Astrocyte of the spinal cord (primary cell): ENCODE measurements around the gene TMCC1.
"Not testable (repeated sequence)": the region's sequence is repeated elsewhere in the genome, so short reads cannot be mapped to it uniquely, and the experiment has no call there.

Experiments used
- DNase-seq: peaks from one replicate; pipeline ENCODE4 v3.0.0; 2011; ENCODE audit warnings: low read depth, low spot score
- H3K4me3 ChIP-seq: 2 replicates; pipeline ENCODE4 v1.5.1; 2011; ENCODE audit warnings: low read depth, mild to moderate bottlenecking, low read length, moderate library complexity
- in situ Hi-C: cut with HindIII; loops from 2 replicates; pipeline ENCODE4 v1.10.0; 2017; ENCODE audit warnings: low sequenced_read_pairs
- TF ChIP-seq, protein P1 (sequence below): IDR thresholded peaks from 2 replicates; pipeline ENCODE4 v1.5.1; 2012; ENCODE audit warnings: low read depth, mild to moderate bottlenecking, low read length, inconsistent platforms

The TMCC1 gene

DNA sequence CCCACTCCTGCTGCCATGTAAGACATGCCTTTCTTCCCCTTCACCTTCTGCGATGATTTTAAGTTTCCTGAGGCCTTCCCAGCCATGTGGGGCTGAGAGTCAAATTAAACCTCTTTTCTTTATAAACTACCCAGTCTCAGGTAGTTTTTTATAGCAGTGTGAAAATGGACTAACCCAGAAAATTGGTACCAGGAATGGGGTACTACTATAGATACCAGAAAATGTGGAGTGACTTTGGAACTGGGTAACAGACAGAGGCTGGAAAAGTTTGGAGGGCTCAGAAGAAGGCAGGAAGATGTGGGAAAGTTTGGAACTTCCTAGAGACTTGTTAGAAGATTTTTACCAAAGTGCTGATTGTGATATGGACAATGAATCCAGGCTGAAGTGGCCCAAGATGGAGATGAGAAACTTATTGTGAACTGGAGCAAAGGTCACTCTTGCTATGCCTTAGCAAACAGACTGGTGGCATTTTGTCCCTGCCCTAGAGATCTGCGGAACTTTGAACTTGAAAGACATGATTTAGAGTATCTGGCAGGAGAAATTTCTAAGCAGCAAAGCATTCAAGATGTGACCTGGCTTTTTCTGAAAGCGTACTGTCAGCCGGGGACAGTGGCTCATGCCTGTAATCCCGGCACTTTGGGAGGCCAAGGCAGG, 52.7 kb downstream of the TMCC1 start:
- TF ChIP-seq, protein P1, sequence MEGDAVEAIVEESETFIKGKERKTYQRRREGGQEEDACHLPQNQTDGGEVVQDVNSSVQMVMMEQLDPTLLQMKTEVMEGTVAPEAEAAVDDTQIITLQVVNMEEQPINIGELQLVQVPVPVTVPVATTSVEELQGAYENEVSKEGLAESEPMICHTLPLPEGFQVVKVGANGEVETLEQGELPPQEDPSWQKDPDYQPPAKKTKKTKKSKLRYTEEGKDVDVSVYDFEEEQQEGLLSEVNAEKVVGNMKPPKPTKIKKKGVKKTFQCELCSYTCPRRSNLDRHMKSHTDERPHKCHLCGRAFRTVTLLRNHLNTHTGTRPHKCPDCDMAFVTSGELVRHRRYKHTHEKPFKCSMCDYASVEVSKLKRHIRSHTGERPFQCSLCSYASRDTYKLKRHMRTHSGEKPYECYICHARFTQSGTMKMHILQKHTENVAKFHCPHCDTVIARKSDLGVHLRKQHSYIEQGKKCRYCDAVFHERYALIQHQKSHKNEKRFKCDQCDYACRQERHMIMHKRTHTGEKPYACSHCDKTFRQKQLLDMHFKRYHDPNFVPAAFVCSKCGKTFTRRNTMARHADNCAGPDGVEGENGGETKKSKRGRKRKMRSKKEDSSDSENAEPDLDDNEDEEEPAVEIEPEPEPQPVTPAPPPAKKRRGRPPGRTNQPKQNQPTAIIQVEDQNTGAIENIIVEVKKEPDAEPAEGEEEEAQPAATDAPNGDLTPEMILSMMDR = no peak
- no peak overlapping the region for H3K4me3 ChIP-seq
- DNase-seq = no peak
- in situ Hi-C loops = no loop called here

DNA sequence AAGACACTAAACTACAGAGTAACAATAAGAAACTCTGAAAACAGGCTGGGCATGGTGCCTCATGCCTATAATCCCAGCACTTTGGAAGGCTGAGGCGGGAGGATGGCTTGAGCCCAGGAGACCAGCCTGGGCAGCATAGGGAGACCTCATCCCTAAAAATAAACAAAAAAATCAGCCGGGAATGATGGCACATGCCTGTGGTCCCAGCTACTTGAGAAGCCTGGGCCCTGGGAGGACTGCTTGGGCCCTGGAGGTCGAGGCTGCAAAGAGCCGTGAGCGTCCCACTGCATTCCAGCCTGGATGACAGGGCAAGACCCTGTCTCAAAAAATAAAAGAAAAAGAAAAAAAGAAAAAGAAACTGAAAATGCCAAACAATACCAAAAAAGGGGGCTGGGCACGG, 55.4 kb downstream of the TMCC1 start:
- TF ChIP-seq, protein P1 = no peak
- in situ Hi-C loops = no loop called here

DNA sequence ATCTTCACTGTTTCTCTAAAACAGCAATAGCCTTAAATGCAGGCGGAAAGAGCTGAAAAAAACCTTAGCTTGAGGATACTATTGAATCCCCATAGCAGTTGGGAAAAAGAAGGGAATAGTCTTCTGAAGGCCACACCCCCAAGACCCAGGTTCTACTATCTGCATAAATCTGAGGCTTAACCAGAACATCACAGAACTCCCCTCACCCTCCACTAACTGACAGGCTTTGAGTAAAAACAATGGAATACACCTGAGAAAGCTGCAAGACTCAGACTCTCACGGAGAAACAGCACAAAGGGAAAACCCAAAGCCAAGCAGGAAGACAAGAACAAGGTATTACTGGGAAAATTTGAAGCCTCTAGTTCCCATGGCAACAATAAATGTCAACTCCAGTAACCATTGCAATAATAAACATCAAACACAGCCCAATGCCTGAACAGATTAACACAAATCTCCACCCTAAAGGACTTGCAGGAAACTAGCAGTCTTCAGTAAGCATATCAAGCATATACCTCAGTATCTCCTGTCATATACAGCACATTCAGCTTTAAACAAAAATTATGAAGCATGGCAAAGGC, 56.4 kb downstream of the TMCC1 start:
- in situ Hi-C loops = no loop called here
- TF ChIP-seq, protein P1 = no peak
- peak; percentile 22 for DNase-seq
- no peak overlapping the region for H3K4me3 ChIP-seq

More for the DNA sequence above, 55.4 kb downstream of the TMCC1 start:
- DNase-seq = no peak
- H3K4me3 ChIP-seq = no peak overlapping the region

DNA sequence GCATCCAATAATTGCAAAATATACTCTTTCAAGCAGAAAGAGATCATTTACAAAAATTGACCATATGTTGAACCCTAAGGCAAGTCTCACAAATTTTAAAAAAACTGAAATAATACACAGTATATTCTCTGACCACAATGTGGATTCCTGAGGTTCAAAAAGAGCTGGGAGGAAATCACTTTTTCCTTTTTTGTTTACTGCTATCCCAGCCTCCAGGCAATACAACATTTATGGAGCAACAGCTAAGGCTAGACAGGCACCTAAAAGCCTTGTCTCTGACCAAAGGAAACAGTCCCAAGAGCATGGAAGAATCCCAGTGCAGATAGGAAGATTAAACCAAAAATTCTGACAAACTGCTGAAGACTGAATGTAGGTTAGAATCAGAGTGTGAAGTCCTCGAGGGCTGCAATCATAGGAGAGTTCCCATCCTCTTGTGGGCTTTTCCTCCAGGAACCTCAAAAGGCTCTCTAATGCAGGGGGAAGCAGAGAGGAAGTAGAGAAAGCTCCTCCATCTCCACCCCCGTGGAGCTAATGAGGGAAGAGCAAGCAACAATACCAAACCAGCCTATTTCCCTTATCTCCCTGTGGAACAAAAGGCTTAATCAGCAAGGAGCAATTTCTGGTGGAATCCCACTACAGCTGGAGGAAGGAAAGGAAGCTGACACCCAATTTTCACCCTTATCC, 57.0 kb downstream of the TMCC1 start:
- DNase-seq = no peak
- no peak overlapping the region for H3K4me3 ChIP-seq
- in situ Hi-C loops = no loop called here
- TF ChIP-seq, protein P1 = no peak

DNA sequence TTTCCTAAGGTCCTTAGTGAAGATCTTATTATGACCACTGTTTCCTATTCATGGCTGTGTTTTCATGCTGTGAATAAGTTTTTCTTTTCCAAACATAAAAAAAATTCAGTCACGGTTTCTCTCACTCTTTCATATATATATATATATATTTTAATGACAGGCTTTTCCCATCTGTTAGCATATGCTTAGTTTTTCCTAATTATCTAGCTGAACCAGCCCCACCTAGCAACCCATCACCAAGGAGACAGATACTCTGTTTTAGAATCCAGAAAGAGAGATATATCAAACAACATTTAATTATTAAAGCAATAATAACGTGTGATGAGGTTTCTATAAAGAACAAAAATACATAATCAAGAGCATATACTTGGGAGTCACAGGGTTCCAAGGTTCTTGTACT, 58.3 kb downstream of the TMCC1 start:
- H3K4me3 ChIP-seq = no peak overlapping the region
- in situ Hi-C loops = no loop called here
- DNase-seq = no peak
- TF ChIP-seq, protein P1 = no peak

DNA sequence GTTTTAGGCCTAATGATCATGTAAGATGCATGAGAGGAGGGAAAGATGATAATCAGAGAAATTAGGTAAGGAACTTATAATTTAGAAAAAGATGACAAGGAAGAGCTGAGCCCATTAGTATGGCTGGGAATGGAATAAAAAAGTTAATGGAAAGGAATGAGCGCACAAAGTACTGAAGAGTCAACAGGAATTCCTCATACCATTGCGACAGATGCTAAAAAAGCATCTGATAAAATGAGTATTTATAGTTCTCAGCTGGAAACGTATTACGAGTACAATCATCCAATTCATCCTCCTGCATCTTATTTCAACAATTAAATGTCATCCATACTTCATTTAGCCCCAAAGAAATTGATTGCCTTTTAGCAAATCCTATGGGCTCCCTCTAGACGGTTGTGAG, 58.9 kb downstream of the TMCC1 start:
- no peak for DNase-seq
- in situ Hi-C loops = no loop called here
- TF ChIP-seq, protein P1 = no peak
- H3K4me3 ChIP-seq = no peak overlapping the region

DNA sequence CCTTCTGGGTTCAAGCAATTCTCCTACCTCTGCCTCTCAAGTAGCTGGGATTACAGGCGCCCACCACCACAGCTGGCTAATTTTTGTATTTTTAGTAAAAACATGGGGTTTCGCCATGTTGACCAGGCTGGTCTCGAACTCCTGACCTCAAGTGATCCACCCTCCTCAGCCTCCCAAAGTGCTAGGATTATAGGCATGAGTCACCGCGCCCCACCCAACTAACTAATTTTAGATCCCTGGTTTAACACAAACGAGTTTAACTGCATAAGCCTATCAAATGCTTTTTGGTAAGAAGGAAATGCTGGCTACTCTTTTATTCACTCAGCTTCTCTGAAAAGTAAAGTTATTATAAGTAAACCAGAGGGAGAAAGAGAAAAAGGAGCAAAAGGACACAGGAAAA, 61.6 kb downstream of the TMCC1 start:
- in situ Hi-C loops, H3K4me3 ChIP-seq: not testable (repeated sequence)

More for the DNA sequence above, 61.6 kb downstream of the TMCC1 start:
- DNase-seq = not testable (repeated sequence)
